GM21825 (cell line): ENCODE data around the gene GREB1.

Experiments used
- ATAC-seq: cut with Tn5 transposase; IDR thresholded peaks from one replicate; pipeline ENCODE4 v1.9.1; 2021; ENCODE audit warnings: mild to moderate bottlenecking, moderate library complexity; ENCODE audit not compliant: unreplicated experiment

Gene GREB1

GRCh38 chr2:11533278-11534070, at the start of gene GREB1:
TSS of gene GREB1 (plus strand) at chr2:11534045. CDS start at chr2:11556615, 22,570 bp downstream.
- no peak for ATAC-seq

- ATAC-seq, result no peak
These were observed 45.0 kb upstream of the GREB1 start for GRCh38 chr2:11488809-11489208.

GRCh38 chr2:11490194-11490593, 43.7 kb upstream of the GREB1 start:
- no peak for ATAC-seq

GRCh38 chr2:11491348-11491933, 42.4 kb upstream of the GREB1 start:
- no peak for ATAC-seq

GRCh38 chr2:11492244-11492643, 41.6 kb upstream of the GREB1 start:
- no peak for ATAC-seq

GRCh38 chr2:11492720-11493119, 41.1 kb upstream of the GREB1 start:
- no peak for ATAC-seq

GRCh38 chr2:11493282-11493681, 40.6 kb upstream of the GREB1 start:
- ATAC-seq, result no peak

- ATAC-seq, result no peak
These were observed 39.5 kb upstream of the GREB1 start for GRCh38 chr2:11494310-11494709.

- no peak for ATAC-seq
These were observed 37.8 kb upstream of the GREB1 start for GRCh38 chr2:11495844-11496681.

GRCh38 chr2:11498543-11499034, 35.3 kb upstream of the GREB1 start:
- peak; percentile 89 for ATAC-seq

- ATAC-seq, result no peak
These were observed 34.6 kb upstream of the GREB1 start for GRCh38 chr2:11499081-11499743.

GRCh38 chr2:11500702-11501303, 33.0 kb upstream of the GREB1 start:
- no peak for ATAC-seq

GRCh38 chr2:11502740-11503292, 31.0 kb upstream of the GREB1 start:
- ATAC-seq, result no peak

- ATAC-seq, result no peak
These were observed 30.4 kb upstream of the GREB1 start for GRCh38 chr2:11503354-11503927.

GRCh38 chr2:11505652-11506610, 27.9 kb upstream of the GREB1 start:
- ATAC-seq, result peak; percentile 46

- ATAC-seq, result no peak
These were observed 27.3 kb upstream of the GREB1 start for GRCh38 chr2:11506611-11506969.

GRCh38 chr2:11507517-11507916, 26.3 kb upstream of the GREB1 start:
- ATAC-seq, result no peak

- ATAC-seq, result no peak
These were observed 25.6 kb upstream of the GREB1 start for GRCh38 chr2:11508279-11508678.
